HG03442 (cell line): Measurements from ENCODE around the gene HOMER1.
A peak's percentile ranks its signal among the peaks of the same experiment; 100 is the strongest.

Experiments used
- ATAC-seq: cut with Tn5 transposase; IDR thresholded peaks from one replicate; pipeline ENCODE4 v1.9.1; 2021; ENCODE audit warnings: mild to moderate bottlenecking, moderate library complexity; ENCODE audit not compliant: unreplicated experiment

The HOMER1 gene

GRCh38 chr5:79491690-79492317, 22.1 kb downstream of the HOMER1 start:
- no peak for ATAC-seq

DNA sequence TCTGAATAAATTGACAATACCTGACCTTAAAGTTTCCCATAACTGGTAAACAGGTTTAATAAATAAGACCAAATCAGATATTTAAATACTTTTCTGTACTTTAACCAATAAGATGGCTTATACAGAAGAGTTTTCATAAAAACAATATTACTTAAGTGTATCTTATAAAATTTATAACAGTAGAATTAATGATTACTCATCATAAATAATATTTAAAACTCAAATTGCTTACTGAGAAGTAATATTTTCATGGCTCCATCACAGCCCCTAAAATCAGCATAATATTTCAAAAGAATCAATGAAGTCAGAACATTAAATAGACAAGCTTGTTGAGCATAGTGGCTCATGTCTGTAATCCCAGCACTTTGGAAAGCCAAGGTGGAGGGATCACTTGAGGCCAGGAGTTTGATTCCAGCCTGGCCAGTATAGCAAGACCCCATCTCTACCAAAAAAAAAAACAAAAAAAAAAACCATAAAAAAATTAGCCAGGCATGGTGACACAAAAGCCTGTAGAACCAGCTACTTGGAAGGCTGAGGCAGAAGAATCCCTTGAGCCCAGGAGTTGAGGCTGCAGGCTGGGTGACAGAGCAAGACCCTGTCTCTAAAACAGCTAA, 23.5 kb downstream of the HOMER1 start:
- no peak for ATAC-seq

DNA sequence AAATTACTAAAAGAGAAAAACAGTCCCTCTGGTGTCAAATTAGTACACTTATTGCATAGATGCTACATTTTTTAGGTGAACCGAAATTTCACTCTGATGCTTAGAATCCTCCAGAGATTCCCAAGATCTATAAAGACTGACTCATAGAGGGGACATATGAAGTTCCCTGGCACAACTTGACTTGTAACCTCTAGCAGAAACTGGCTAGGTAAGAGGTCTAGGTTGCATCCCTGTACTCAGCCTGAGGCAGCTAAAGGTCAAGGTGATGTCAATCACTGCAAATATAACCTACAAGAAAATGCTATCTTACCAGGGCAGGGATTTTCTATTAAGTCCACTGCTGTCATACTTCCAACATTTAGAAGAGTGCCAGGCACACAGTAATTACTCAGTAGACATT, 24.2 kb downstream of the HOMER1 start:
- no peak for ATAC-seq

GRCh38 chr5:79488775-79489174, 25.2 kb downstream of the HOMER1 start:
- ATAC-seq, result no peak

- ATAC-seq, result no peak
These were observed 25.9 kb downstream of the HOMER1 start for GRCh38 chr5:79488058-79488457.

DNA sequence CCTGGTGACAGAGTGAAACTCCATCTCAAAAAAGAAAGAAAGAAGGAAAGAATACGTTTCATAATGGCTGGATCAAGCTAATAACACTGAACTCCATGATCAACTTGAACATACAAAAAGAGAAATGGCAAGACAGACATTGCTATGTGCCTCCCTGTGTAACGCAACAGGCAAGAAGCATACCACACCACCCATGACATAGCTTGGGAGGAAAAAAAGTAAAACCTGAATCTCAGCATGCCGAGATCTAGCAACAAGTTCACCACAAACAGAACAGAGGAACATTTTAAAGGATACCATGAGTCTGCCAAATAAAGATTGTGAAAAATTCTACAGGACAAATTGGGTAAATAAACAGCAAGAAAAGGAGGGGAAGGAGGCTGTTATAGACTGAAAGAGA, 26.7 kb downstream of the HOMER1 start:
- no peak for ATAC-seq

- no peak for ATAC-seq
These were observed 27.8 kb downstream of the HOMER1 start for GRCh38 chr5:79486116-79486515.

DNA sequence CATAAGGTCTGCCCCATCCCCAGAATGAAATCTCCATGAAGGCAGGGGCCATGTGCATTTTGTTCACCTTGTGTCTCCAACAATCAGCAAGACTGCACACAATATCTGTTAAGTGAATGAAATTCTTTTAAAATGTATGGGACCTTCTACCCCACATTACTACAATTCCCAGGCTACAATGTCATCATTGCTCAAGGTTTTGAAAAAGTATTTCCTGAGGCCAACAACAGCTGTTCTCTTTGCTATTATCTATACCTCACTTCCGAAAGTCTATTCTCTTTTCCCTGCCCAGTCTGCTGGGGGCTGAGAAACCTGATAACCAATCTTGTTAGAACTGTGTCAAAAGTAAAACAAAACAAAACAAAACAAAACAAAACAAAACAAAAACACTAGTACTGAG, 29.2 kb downstream of the HOMER1 start:
- no peak for ATAC-seq

GRCh38 chr5:79481574-79481973, 32.4 kb downstream of the HOMER1 start:
- no peak for ATAC-seq

GRCh38 chr5:79480991-79481390, 32.9 kb downstream of the HOMER1 start:
- ATAC-seq, result no peak

- no peak for ATAC-seq
These were observed 38.8 kb downstream of the HOMER1 start for GRCh38 chr5:79475152-79475466.

DNA sequence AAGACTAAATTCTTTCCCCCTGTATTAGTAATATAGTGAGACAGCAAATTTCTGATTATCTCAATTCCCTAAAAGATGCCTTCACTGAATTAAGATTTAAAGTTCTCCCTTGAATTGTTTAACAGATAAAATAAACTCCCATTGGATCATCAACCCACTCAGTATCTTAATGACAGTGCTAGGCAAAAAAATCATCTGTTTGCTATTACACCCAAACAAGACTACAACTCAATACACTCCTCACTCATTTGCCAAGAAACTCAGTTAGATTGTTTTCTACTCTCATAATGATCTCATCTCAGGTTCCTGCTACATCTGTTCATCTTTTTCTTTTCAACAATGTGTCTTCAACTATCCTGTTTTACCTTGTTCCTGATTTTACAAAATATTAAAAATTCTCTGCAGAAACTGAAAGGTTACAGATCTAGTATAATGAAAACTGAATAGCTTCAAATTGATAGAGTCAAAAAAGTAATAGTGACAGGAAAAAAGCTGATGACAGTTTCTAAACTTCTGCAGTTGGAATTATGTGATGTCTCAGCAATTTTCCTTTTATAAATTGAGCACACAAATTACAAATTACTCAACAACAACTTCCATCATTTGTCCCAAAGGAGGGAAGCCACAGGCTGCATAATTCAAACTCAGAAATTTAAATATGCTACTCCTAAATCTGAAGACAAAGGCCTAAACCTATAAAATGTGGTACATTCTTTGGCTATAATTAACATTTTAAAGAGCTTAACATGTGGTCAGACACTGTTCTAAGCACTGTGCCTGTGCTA, 39.4 kb downstream of the HOMER1 start:
- ATAC-seq, result no peak

- no peak for ATAC-seq
These were observed 42.4 kb downstream of the HOMER1 start for GRCh38 chr5:79471556-79471955.

- no peak for ATAC-seq
These were observed 49.1 kb downstream of the HOMER1 start for GRCh38 chr5:79464695-79465332.

- no peak for ATAC-seq
These were observed 49.7 kb downstream of the HOMER1 start for GRCh38 chr5:79464278-79464677.

DNA sequence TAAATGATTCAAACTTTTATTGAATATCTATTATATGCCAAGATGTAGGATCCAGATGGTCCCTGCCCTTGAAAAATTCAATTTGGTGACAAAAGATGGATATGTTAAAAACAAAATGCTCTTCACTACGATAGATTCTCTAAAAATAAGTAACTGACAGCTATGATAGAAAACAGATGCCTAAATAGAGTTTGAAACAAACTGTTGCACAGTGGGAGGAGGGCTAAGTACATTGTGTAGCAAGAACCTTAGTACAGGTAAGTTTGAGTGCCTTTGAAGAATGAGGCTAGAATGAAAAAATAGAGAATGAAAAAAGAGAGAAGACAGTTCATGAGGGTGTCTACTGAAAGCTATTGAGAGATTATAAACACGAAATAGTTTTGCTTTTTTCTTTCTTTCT, 54.3 kb downstream of the HOMER1 start:
- ATAC-seq, result no peak

DNA sequence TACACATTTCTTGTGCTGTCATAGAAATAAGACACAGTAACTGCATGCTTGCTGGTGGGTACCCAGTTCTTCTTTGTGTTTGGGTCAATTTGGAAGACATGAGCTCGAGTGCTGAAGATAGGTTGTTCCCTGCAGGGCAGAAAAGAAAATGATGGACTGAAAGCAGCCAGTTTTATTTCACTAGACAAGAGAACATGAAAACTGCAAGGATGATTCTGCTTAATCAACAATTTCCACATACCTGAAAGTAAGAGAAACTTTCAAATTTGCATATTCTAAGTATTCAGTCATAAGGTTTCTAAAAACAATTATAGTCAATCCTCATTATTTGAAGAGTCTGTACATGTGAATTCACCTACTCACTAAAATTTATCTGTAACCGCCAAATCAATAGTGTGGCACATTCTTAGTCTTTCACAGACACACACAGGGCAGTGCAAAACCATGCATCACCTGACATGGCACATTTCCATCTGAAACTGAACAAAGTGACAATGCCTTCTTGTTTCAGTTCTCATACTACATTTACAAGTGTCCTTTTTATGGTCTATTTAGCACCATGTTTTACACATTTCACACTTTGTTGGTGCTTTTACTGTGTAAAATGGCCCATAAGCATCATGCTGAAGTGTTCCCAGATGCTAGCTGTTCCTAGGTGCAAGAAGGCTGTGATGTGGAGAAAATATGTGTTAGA, 56.9 kb downstream of the HOMER1 start:
- ATAC-seq, result peak; percentile 72

DNA sequence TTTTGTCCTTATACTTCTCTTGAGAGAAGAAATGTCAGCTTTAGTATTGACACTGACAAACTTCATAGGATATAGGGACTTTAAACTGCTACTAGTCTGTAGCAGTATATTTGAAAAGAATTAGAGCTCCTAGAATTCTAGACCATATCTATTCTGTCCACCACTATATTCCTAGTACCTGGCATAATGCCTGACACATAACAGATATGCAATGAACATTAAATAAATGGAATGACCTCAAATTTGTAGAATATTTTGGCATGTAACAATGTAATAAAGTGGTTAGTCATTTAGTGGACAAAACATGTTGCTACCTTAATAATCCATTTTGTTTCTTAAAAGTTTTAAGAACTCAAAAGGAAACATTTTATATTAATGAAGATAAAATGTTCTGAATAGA, 57.5 kb downstream of the HOMER1 start:
- no peak for ATAC-seq

GRCh38 chr5:79454043-79454442, 59.9 kb downstream of the HOMER1 start:
- ATAC-seq, result no peak

DNA sequence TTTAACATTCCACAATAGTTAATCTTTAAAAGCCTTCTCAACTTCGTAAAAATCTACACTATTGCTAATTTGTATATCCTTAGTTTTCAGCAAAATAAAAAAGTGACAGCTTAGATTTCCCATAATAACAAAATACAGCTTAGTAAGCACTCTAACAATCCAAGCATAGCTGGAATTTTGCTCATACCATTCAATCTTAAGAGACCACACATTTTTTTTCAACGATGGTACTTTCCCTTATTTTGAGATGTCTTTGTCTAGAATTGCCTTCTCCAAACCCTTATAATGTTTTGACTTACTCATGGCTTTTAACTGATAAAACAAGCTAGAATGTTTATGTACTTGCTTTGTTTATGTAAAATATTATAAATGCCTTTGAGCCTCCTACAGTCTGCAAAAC, 65.6 kb downstream of the HOMER1 start:
- no peak for ATAC-seq

- no peak for ATAC-seq
These were observed 77.1 kb downstream of the HOMER1 start for GRCh38 chr5:79436821-79437220.
